ENCODE data around the gene NFASC. TPM values are rescaled to one million over a fixed set of nuclear protein-coding genes. Genes with fewer than 3 reads are reported as not detected.
A peak's percentile ranks its signal among the peaks of the same experiment; 100 is the strongest.

NFASC gene
- under 1 TPM; 0.06 to 0.37 TPM for total RNA-seq

- peaks cover 1% of the 10 kb centered on the region for H3K4me1 Mint-ChIP-seq
- no peaks in the 10 kb centered on the region for H3K9me3 Mint-ChIP-seq
- no peak for DNase-seq
- no peaks in the 10 kb centered on the region for H3K27me3 Mint-ChIP-seq
- H3K27ac Mint-ChIP-seq, result no peak within 1 kb of the TSS
- no peaks in the 10 kb centered on the region for H3K36me3 Mint-ChIP-seq
- no peak within 1 kb of the TSS for H3K4me3 Mint-ChIP-seq
Observed at GRCh38 chr1:204870160-204870912, at the start of gene NFASC. NFASC (plus strand) TSS chr1:204870862; CDS start chr1:204944316, 73,454 bp downstream.

GRCh38 chr1:204821476-204821875 is 49.2 kb upstream of the NFASC start:
- H3K4me3 Mint-ChIP-seq, result no peak overlapping the region

GRCh38 chr1:204821924-204822323 is 48.7 kb upstream of the NFASC start:
- no peak for DNase-seq
- Mint-ChIP-seq H3K9me3 (no peaks in the 10 kb centered on the region), H3K4me3 (no peak overlapping the region), H3K36me3 (no peaks in the 10 kb centered on the region), H3K27me3 (peaks cover 22% of the 10 kb centered on the region), H3K27ac (no peak overlapping the region), H3K4me1 (no peaks in the 10 kb centered on the region)

More at GRCh38 chr1:204821476-204821875, 49.2 kb upstream of the NFASC start:
- DNase-seq, result no peak
- Mint-ChIP-seq H3K9me3 (no peaks in the 10 kb centered on the region), H3K4me1 (no peaks in the 10 kb centered on the region), H3K27me3 (peaks cover 20% of the 10 kb centered on the region), H3K36me3 (no peaks in the 10 kb centered on the region), H3K27ac (no peak overlapping the region)

GRCh38 chr1:204826970-204827369 is 43.7 kb upstream of the NFASC start:
- no peaks in the 10 kb centered on the region for H3K36me3 Mint-ChIP-seq
- no peaks in the 10 kb centered on the region for H3K9me3 Mint-ChIP-seq
- H3K27ac Mint-ChIP-seq, result no peak overlapping the region
- H3K4me3 Mint-ChIP-seq, result no peak overlapping the region
- peak; percentile 26 for DNase-seq
- H3K27me3 Mint-ChIP-seq, result peaks cover 57% of the 10 kb centered on the region
- H3K4me1 Mint-ChIP-seq, result peaks cover 3% of the 10 kb centered on the region

- Mint-ChIP-seq H3K27ac (no peak overlapping the region), H3K4me1 (peaks cover 3% of the 10 kb centered on the region), H3K4me3 (no peak overlapping the region), H3K9me3 (no peaks in the 10 kb centered on the region), H3K36me3 (no peaks in the 10 kb centered on the region), H3K27me3 (peaks cover 57% of the 10 kb centered on the region)
- peak; percentile 72 for DNase-seq
Observed at GRCh38 chr1:204828352-204828850, 42.3 kb upstream of the NFASC start.

GRCh38 chr1:204829133-204829825 is 41.4 kb upstream of the NFASC start:
- Mint-ChIP-seq H3K36me3 (no peaks in the 10 kb centered on the region), H3K4me3 (peak overlapping the region; percentile 43), H3K4me1 (peaks cover 3% of the 10 kb centered on the region), H3K27ac (no peak overlapping the region), H3K27me3 (peaks cover 57% of the 10 kb centered on the region), H3K9me3 (no peaks in the 10 kb centered on the region)
- no peak for DNase-seq

- H3K4me3 Mint-ChIP-seq, result no peak overlapping the region
- H3K27me3 Mint-ChIP-seq, result peaks cover 64% of the 10 kb centered on the region
- H3K27ac Mint-ChIP-seq, result no peak overlapping the region
- DNase-seq, result no peak
- H3K36me3 Mint-ChIP-seq, result no peaks in the 10 kb centered on the region
- H3K4me1 Mint-ChIP-seq, result peaks cover 3% of the 10 kb centered on the region
- H3K9me3 Mint-ChIP-seq, result no peaks in the 10 kb centered on the region
Observed at GRCh38 chr1:204830747-204831146, 39.9 kb upstream of the NFASC start.

- Mint-ChIP-seq H3K4me1 (peaks cover 3% of the 10 kb centered on the region), H3K9me3 (no peaks in the 10 kb centered on the region), H3K36me3 (no peaks in the 10 kb centered on the region), H3K4me3 (no peak overlapping the region), H3K27ac (no peak overlapping the region), H3K27me3 (peaks cover 69% of the 10 kb centered on the region)
- DNase-seq, result no peak
Observed at GRCh38 chr1:204831186-204831585, 39.5 kb upstream of the NFASC start.

GRCh38 chr1:204834336-204834735 is 36.3 kb upstream of the NFASC start:
- Mint-ChIP-seq H3K27me3 (peaks cover 57% of the 10 kb centered on the region), H3K4me3 (no peak overlapping the region), H3K36me3 (no peaks in the 10 kb centered on the region), H3K27ac (no peak overlapping the region), H3K9me3 (no peaks in the 10 kb centered on the region), H3K4me1 (no peaks in the 10 kb centered on the region)
- DNase-seq, result no peak

- H3K27me3 Mint-ChIP-seq, result peaks cover 53% of the 10 kb centered on the region
- no peaks in the 10 kb centered on the region for H3K36me3 Mint-ChIP-seq
- no peak overlapping the region for H3K27ac Mint-ChIP-seq
- no peak for DNase-seq
- H3K4me1 Mint-ChIP-seq, result no peaks in the 10 kb centered on the region
- H3K9me3 Mint-ChIP-seq, result no peaks in the 10 kb centered on the region
- no peak overlapping the region for H3K4me3 Mint-ChIP-seq
Observed at GRCh38 chr1:204834752-204835151, 35.9 kb upstream of the NFASC start.

- Mint-ChIP-seq H3K36me3 (no peaks in the 10 kb centered on the region), H3K4me1 (no peaks in the 10 kb centered on the region), H3K9me3 (no peaks in the 10 kb centered on the region), H3K4me3 (no peak overlapping the region), H3K27me3 (peaks cover 44% of the 10 kb centered on the region), H3K27ac (no peak overlapping the region)
- no peak for DNase-seq
Observed at GRCh38 chr1:204835737-204836136, 34.9 kb upstream of the NFASC start.

- Mint-ChIP-seq H3K27me3 (peaks cover 32% of the 10 kb centered on the region), H3K4me1 (no peaks in the 10 kb centered on the region), H3K9me3 (no peaks in the 10 kb centered on the region)
Observed at GRCh38 chr1:204836856-204837255, 33.8 kb upstream of the NFASC start.

GRCh38 chr1:204837440-204838084 is 33.1 kb upstream of the NFASC start:
- no peaks in the 10 kb centered on the region for H3K36me3 Mint-ChIP-seq
- no peaks in the 10 kb centered on the region for H3K9me3 Mint-ChIP-seq
- H3K4me1 Mint-ChIP-seq, result peaks cover 2% of the 10 kb centered on the region
- no peak overlapping the region for H3K27ac Mint-ChIP-seq
- DNase-seq, result no peak
- peaks cover 27% of the 10 kb centered on the region for H3K27me3 Mint-ChIP-seq
- no peak overlapping the region for H3K4me3 Mint-ChIP-seq

More at GRCh38 chr1:204836856-204837255, 33.8 kb upstream of the NFASC start:
- no peak overlapping the region for H3K4me3 Mint-ChIP-seq
- H3K36me3 Mint-ChIP-seq, result no peaks in the 10 kb centered on the region
- H3K27ac Mint-ChIP-seq, result no peak overlapping the region
- no peak for DNase-seq

GRCh38 chr1:204841316-204841715 is 29.3 kb upstream of the NFASC start:
- Mint-ChIP-seq H3K4me1 (peaks cover 2% of the 10 kb centered on the region), H3K27me3 (peaks cover 24% of the 10 kb centered on the region), H3K36me3 (no peaks in the 10 kb centered on the region), H3K4me3 (no peak overlapping the region), H3K27ac (no peak overlapping the region), H3K9me3 (no peaks in the 10 kb centered on the region)
- DNase-seq, result no peak

- H3K27me3 Mint-ChIP-seq, result peaks cover 22% of the 10 kb centered on the region
- no peak for DNase-seq
- no peak overlapping the region for H3K4me3 Mint-ChIP-seq
- no peak overlapping the region for H3K27ac Mint-ChIP-seq
- no peaks in the 10 kb centered on the region for H3K9me3 Mint-ChIP-seq
- H3K4me1 Mint-ChIP-seq, result peaks cover 2% of the 10 kb centered on the region
- H3K36me3 Mint-ChIP-seq, result no peaks in the 10 kb centered on the region
Observed at GRCh38 chr1:204841798-204842197, 28.9 kb upstream of the NFASC start.
